Tibial artery (tissue), 4 donors: ENCODE measurements around the gene PRRC2A.

Source experiments
- DNase-seq, 2 donors: peaks; one replicate each; pipeline ENCODE4 v3.0.0-alpha.2; 2019
- H3K27ac ChIP-seq, 2 donors: fragments of 200-600 bp; sonication (generic) in 1 of 2; 1 replicate in 1 of 2; 2 replicates in 1 of 2; pipeline ENCODE4 v1.5.1; 2018 to 2019; ENCODE audit warnings: mild to moderate bottlenecking in 1 of 2
- H3K27me3 ChIP-seq, 2 donors: fragments of 200-600 bp; sonication (generic) in 1 of 2; one replicate each; pipeline versions ENCODE4 v1.5.1 to v1.6.0; 2016 to 2019
- H3K36me3 ChIP-seq, 3 donors: fragments of 200-600 bp; sonication (generic) in 2 of 3; one replicate each; pipeline ENCODE4 v1.5.1; 2016 to 2019; ENCODE audit warnings: mild to moderate bottlenecking in 2 of 3
- H3K4me1 ChIP-seq, 4 donors: fragments of 200-600 bp; sonication (generic) in 2 of 4; 1 replicate in 3 of 4; 2 replicates in 1 of 4; pipeline ENCODE4 v1.5.1; 2016 to 2019
- H3K4me3 ChIP-seq, 2 donors: fragments of 200-600 bp; sonication (generic) in 1 of 2; 1 replicate in 1 of 2; 2 replicates in 1 of 2; pipeline ENCODE4 v1.5.1; 2018 to 2019; ENCODE audit warnings: mild to moderate bottlenecking in 2 of 2
- H3K9me3 ChIP-seq, 3 donors: fragments of 200-600 bp; sonication (generic) in 1 of 3; one replicate each; pipeline ENCODE4 v1.5.1; 2016 to 2019
- intact Hi-C: fragments of 100-400 bp; cut with DNase I; formaldehyde crosslinking; loops from one replicate; pipeline ENCODE4 v1.15.0; 2023; ENCODE audit warnings: low total_unique reads
- TF ChIP-seq, protein P1 (sequence below), 2 experiments: fragments of 200-600 bp in 1 of 2; fragments of 450-650 bp in 1 of 2; IDR thresholded peaks; one replicate each; pipeline ENCODE4 v1.5.1; 2017 to 2019; ENCODE audit warnings: antibody characterized with exemption in 2 of 2, mild to moderate bottlenecking in 1 of 2, moderate library complexity in 1 of 2

PRRC2A gene

GRCh38 chr6:31619805-31620585 lies 520 bp upstream of the PRRC2A start:
- Histone ChIP-seq H3K27ac (peak overlapping the region; percentile 90 to 91), H3K4me3 (peak overlapping the region; percentile 63 to 79), H3K9me3 (no peaks in the 10 kb centered on the region), H3K27me3 (no peaks in the 10 kb centered on the region), H3K36me3 (peaks cover 12 to 18% (median 16%) of the 10 kb centered on the region in 3 donors), H3K4me1 (peaks cover 0 to 16% (median 7%) of the 10 kb centered on the region in 4 donors)
- intact Hi-C loops, result no loop called here
- peak; percentile 99 for DNase-seq
- TF ChIP-seq, protein P1, sequence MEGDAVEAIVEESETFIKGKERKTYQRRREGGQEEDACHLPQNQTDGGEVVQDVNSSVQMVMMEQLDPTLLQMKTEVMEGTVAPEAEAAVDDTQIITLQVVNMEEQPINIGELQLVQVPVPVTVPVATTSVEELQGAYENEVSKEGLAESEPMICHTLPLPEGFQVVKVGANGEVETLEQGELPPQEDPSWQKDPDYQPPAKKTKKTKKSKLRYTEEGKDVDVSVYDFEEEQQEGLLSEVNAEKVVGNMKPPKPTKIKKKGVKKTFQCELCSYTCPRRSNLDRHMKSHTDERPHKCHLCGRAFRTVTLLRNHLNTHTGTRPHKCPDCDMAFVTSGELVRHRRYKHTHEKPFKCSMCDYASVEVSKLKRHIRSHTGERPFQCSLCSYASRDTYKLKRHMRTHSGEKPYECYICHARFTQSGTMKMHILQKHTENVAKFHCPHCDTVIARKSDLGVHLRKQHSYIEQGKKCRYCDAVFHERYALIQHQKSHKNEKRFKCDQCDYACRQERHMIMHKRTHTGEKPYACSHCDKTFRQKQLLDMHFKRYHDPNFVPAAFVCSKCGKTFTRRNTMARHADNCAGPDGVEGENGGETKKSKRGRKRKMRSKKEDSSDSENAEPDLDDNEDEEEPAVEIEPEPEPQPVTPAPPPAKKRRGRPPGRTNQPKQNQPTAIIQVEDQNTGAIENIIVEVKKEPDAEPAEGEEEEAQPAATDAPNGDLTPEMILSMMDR (IDR thresholded peaks at IDR 0.05), result no peak

DNA sequence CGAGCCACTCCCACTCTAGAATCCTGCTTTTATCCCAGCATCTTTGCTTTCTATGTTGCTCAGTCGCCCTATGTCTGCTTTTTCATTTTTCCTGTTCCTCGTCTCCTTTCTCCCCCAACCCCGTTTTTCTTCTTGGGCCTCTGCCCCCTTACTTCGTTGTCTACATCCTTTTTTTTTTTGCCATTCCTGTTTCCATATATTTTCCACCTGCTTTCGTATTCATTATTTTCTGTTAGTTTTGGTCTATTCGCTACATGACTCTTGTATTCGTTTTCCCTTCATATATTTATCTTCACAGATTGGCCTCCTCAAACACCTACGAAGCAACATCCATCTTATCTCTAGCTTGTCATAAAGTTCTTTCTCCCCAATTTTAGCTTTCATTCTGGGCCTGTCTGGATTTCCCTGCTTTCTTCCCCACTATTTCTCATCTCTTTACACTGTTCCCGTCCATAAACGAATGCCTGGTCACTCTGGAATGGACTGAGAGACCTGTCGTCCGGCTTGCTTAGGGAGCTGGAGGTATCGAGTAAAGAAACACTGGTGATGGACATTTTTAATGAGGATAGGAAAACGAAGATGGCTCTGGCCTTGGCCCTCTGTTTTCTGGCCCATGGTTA lies 915 bp downstream of the PRRC2A start:
- H3K4me3 ChIP-seq, result peak overlapping the region; percentile 63 to 79
- H3K27me3 ChIP-seq, result no peaks in the 10 kb centered on the region
- H3K36me3 ChIP-seq, result peaks cover 26 to 32% (median 30%) of the 10 kb centered on the region in 3 donors
- H3K27ac ChIP-seq, result peak overlapping the region; percentile 90 to 91
- DNase-seq, result no peak
- H3K9me3 ChIP-seq, result no peaks in the 10 kb centered on the region
- intact Hi-C loops, result no loop called here
- TF ChIP-seq, protein P1 (IDR thresholded peaks at IDR 0.05), result no peak
- peaks cover 0 to 16% (median 7%) of the 10 kb centered on the region in 4 donors for H3K4me1 ChIP-seq

DNA sequence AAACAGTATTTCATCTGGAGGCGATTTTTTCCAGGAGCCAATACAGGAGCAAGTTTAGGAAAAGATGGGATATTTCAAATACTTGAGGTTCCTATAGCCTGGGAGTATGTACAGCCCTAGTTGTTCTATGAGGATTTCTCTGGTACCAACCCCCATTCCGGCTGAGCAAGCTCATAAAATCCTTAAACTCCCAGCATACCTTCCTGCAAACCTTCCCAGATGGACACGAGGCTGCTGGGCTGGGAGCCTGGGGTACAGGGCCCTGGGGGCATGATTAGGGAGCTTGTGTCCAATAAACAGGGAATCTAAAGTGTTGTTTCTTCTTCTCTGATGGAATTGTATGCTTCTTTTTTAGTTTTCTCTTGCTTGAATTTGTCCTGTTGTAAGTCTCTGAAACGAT lies 1.5 kb downstream of the PRRC2A start:
- Histone ChIP-seq H3K4me1 (peaks cover 0 to 16% (median 7%) of the 10 kb centered on the region in 4 donors), H3K4me3 (peak overlapping the region; percentile 63 to 79), H3K36me3 (peaks cover 32 to 38% (median 36%) of the 10 kb centered on the region in 3 donors), H3K9me3 (no peaks in the 10 kb centered on the region), H3K27me3 (no peaks in the 10 kb centered on the region), H3K27ac (peak overlapping the region; percentile 90 to 91)
- intact Hi-C loops, result no loop called here
- no peak for DNase-seq
- TF ChIP-seq, protein P1 (IDR thresholded peaks at IDR 0.05), result no peak

GRCh38 chr6:31622684-31623091 lies 2.2 kb downstream of the PRRC2A start:
- H3K4me3 ChIP-seq, result no peak overlapping the region
- H3K4me1 ChIP-seq, result peaks cover 0 to 16% (median 7%) of the 10 kb centered on the region in 4 donors
- H3K27ac ChIP-seq, result peak overlapping the region; percentile 90 to 91
- intact Hi-C loops, result no loop called here
- H3K9me3 ChIP-seq, result no peaks in the 10 kb centered on the region
- TF ChIP-seq, protein P1 (IDR thresholded peaks at IDR 0.05), result no peak
- peaks cover 39 to 45% (median 43%) of the 10 kb centered on the region in 3 donors for H3K36me3 ChIP-seq
- H3K27me3 ChIP-seq, result no peaks in the 10 kb centered on the region
- DNase-seq, result no peak

- no peaks in the 10 kb centered on the region for H3K9me3 ChIP-seq
- H3K4me3 ChIP-seq, result no peak overlapping the region
- peaks cover 0 to 16% (median 7%) of the 10 kb centered on the region in 4 donors for H3K4me1 ChIP-seq
- no peaks in the 10 kb centered on the region for H3K27me3 ChIP-seq
- no peak for DNase-seq
- intact Hi-C loops, result no loop called here
- TF ChIP-seq, protein P1 (IDR thresholded peaks at IDR 0.05), result no peak
- no peak overlapping the region for H3K27ac ChIP-seq
- peaks cover 53 to 59% (median 57%) of the 10 kb centered on the region in 3 donors for H3K36me3 ChIP-seq
Observed at GRCh38 chr6:31624070-31624469, 3.6 kb downstream of the PRRC2A start.
